ENCODE results near the gene GALNT10.

Gene GALNT10

GRCh38 chr5:154284433-154284832 lies 93.9 kb downstream of the GALNT10 start:
- H3K27ac ChIP-seq = no peak overlapping the region

GRCh38 chr5:154285661-154286408 lies 95.3 kb downstream of the GALNT10 start:
- H3K27ac ChIP-seq = no peak overlapping the region
- no peak for DNase-seq (ENCODE audit: low read depth, low spot score)

More at GRCh38 chr5:154284433-154284832, 93.9 kb downstream of the GALNT10 start:
- no peak for DNase-seq (ENCODE audit: low read depth, low spot score)

GRCh38 chr5:154286557-154286956 lies 96.0 kb downstream of the GALNT10 start:
- no peak for DNase-seq (ENCODE audit: low read depth, low spot score)
- no peak overlapping the region for H3K27ac ChIP-seq

GRCh38 chr5:154287136-154287535 lies 96.6 kb downstream of the GALNT10 start:
- DNase-seq (ENCODE audit: low read depth, low spot score) = peak; percentile 12
- H3K27ac ChIP-seq = no peak overlapping the region

GRCh38 chr5:154288145-154288544 lies 97.6 kb downstream of the GALNT10 start:
- H3K27ac ChIP-seq = no peak overlapping the region
- no peak for DNase-seq (ENCODE audit: low read depth, low spot score)

GRCh38 chr5:154291917-154292316 lies 101.4 kb downstream of the GALNT10 start:
- no peak overlapping the region for H3K27ac ChIP-seq
- DNase-seq (ENCODE audit: low read depth, low spot score) = no peak

GRCh38 chr5:154293219-154293618 lies 102.7 kb downstream of the GALNT10 start:
- DNase-seq (ENCODE audit: low read depth, low spot score) = no peak
- no peak overlapping the region for H3K27ac ChIP-seq

- H3K27ac ChIP-seq = no peak overlapping the region
- no peak for DNase-seq (ENCODE audit: low read depth, low spot score)
Measured at GRCh38 chr5:154295551-154295950, 105.0 kb downstream of the GALNT10 start.

- peak overlapping the region; percentile 19 for H3K27ac ChIP-seq
- DNase-seq (ENCODE audit: low read depth, low spot score) = peak; percentile 50
Measured at GRCh38 chr5:154296525-154297159, 106.1 kb downstream of the GALNT10 start.

- no peak for DNase-seq (ENCODE audit: low read depth, low spot score)
- H3K27ac ChIP-seq = no peak overlapping the region
Measured at GRCh38 chr5:154298065-154298464, 107.5 kb downstream of the GALNT10 start.

- no peak overlapping the region for H3K27ac ChIP-seq
- no peak for DNase-seq (ENCODE audit: low read depth, low spot score)
Measured at GRCh38 chr5:154300207-154300883, 109.8 kb downstream of the GALNT10 start.

- no peak overlapping the region for H3K27ac ChIP-seq
- DNase-seq (ENCODE audit: low read depth, low spot score) = no peak
Measured at GRCh38 chr5:154301726-154302125, 111.2 kb downstream of the GALNT10 start.

GRCh38 chr5:154302161-154302560 lies 111.6 kb downstream of the GALNT10 start:
- no peak overlapping the region for H3K27ac ChIP-seq
- DNase-seq (ENCODE audit: low read depth, low spot score) = no peak

GRCh38 chr5:154303133-154303532 lies 112.6 kb downstream of the GALNT10 start:
- no peak overlapping the region for H3K27ac ChIP-seq

GRCh38 chr5:154308443-154309370 lies 118.2 kb downstream of the GALNT10 start:
- no peak for DNase-seq (ENCODE audit: low read depth, low spot score)
- H3K27ac ChIP-seq = peak overlapping the region; percentile 7

More at GRCh38 chr5:154303133-154303532, 112.6 kb downstream of the GALNT10 start:
- DNase-seq (ENCODE audit: low read depth, low spot score) = no peak

GRCh38 chr5:154309371-154309745 lies 118.8 kb downstream of the GALNT10 start:
- H3K27ac ChIP-seq = no peak overlapping the region
- DNase-seq (ENCODE audit: low read depth, low spot score) = no peak

GRCh38 chr5:154309805-154310204 lies 119.3 kb downstream of the GALNT10 start:
- no peak overlapping the region for H3K27ac ChIP-seq
- no peak for DNase-seq (ENCODE audit: low read depth, low spot score)

GRCh38 chr5:154311362-154311761 lies 120.8 kb downstream of the GALNT10 start:
- DNase-seq (ENCODE audit: low read depth, low spot score) = no peak
- no peak overlapping the region for H3K27ac ChIP-seq

GRCh38 chr5:154312000-154312399 lies 121.5 kb downstream of the GALNT10 start:
- no peak overlapping the region for H3K27ac ChIP-seq
- DNase-seq (ENCODE audit: low read depth, low spot score) = no peak

GRCh38 chr5:154312576-154312975 lies 122.0 kb downstream of the GALNT10 start:
- no peak for DNase-seq (ENCODE audit: low read depth, low spot score)
- no peak overlapping the region for H3K27ac ChIP-seq

Data from epithelial cell of prostate (primary cell).